ENCODE measurements around the gene ADSS1.

DNA sequence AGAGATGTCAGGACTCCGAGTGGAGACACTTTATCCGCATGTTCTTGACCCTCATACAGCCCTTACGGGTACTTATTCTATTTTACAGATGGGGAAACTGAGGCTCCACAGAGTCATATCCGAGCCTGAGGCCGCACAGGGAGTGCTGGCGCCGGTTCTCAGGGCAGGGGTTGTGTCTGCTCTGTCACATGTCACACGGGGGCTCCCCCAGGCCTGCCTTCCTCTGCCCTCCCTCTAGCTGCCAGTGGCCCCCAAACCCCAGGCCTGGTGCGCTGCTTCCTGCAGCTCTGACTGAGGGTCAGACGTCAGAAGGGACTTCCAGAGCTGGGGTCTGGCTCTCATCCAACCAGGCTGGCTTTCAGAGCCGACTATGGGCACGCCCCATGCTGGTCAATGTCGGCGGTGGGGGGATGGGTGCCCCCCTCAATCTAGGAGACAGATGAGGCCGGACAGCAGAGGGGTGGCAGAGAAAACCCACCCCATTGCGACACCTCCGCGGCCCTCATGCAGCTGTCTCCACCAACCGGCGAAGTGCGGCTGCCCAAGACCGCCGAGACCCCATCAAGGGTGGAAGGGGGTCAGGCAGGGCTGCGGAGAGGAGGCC lies 35.4 kb upstream of the ADSS1 start:
- TF ChIP-seq CTCF (conservative IDR thresholded peaks at IDR 0.05; ENCODE audit: low read length) (no peak), EZH2phosphoT487 (IDR thresholded peaks at IDR 0.05; ENCODE audit: borderline replicate concordance) (no peak)

Measured in Loucy (cell line).